HEK293T (cell line): Measurements from ENCODE around the gene DMRTB1.

ENCODE experiments used
- ARNT ChIP-seq: fragments of 450-650 bp; IDR thresholded peaks from 2 replicates; pipeline ENCODE4 v1.6.1; 2017; ENCODE audit warnings: mild to moderate bottlenecking
- BHLHE40 ChIP-seq: fragments of 450-650 bp; IDR thresholded peaks from 2 replicates; pipeline ENCODE4 v1.6.1; 2016; ENCODE audit warnings: mild to moderate bottlenecking, moderate library complexity, borderline replicate concordance
- ELF4 ChIP-seq: fragments of 450-650 bp; IDR thresholded peaks from 2 replicates; pipeline ENCODE4 v1.6.1; 2017; ENCODE audit warnings: antibody characterized with exemption
- FOXA1 ChIP-seq: fragments of 450-650 bp; IDR thresholded peaks from 2 replicates; pipeline ENCODE4 v1.6.1; 2016; ENCODE audit warnings: mild to moderate bottlenecking
- FOXK2 ChIP-seq: fragments of 450-650 bp; IDR thresholded peaks from 2 replicates; pipeline ENCODE4 v1.6.1; 2016; ENCODE audit warnings: mild to moderate bottlenecking
- HDGF ChIP-seq: fragments of 450-650 bp; IDR thresholded peaks from 2 replicates; pipeline ENCODE4 v1.6.1; 2017; ENCODE audit warnings: antibody characterized with exemption, borderline replicate concordance
- L3MBTL2 ChIP-seq: fragments of 450-650 bp; conservative IDR thresholded peaks from 2 replicates; pipeline ENCODE4 v1.6.1; 2016; ENCODE audit warnings: mild to moderate bottlenecking
- LEF1 ChIP-seq: fragments of 450-650 bp; IDR thresholded peaks from 2 replicates; pipeline ENCODE4 v1.6.1; 2017; ENCODE audit warnings: mild to moderate bottlenecking, borderline replicate concordance
- PKNOX1 ChIP-seq: fragments of 450-650 bp; IDR thresholded peaks from 2 replicates; pipeline ENCODE4 v1.6.1; 2016
- TARDBP ChIP-seq: fragments of 450-650 bp; IDR thresholded peaks from 2 replicates; pipeline ENCODE4 v1.6.1; 2016

- no peak for TF ChIP-seq BHLHE40
- no peak for TF ChIP-seq FOXA1
- TF ChIP-seq L3MBTL2: no peak
- no peak for TF ChIP-seq HDGF
- no peak for TF ChIP-seq FOXK2
- TF ChIP-seq PKNOX1: no peak
- TF ChIP-seq LEF1: no peak
- no peak for TF ChIP-seq ELF4
- no peak for TF ChIP-seq ARNT
- no peak for TF ChIP-seq TARDBP
Observed at GRCh38 chr1:53486395-53487026, 27.3 kb downstream of the DMRTB1 start.
